Head of caudate nucleus (tissue), 42 donors: ENCODE data around the gene FAM187B.

Source experiments
- DNase-seq, 42 donors: peaks; one replicate each; pipeline versions ENCODE4 v3.0.0 to v3.0.0-alpha.2; 2020 to 2021; ENCODE audit warnings: mixed read lengths in 7 of 42
- intact Hi-C: fragments of 100-400 bp; cut with DNase I; formaldehyde crosslinking; loops from one replicate; pipeline ENCODE4 v1.15.0; 2022

FAM187B gene

DNA sequence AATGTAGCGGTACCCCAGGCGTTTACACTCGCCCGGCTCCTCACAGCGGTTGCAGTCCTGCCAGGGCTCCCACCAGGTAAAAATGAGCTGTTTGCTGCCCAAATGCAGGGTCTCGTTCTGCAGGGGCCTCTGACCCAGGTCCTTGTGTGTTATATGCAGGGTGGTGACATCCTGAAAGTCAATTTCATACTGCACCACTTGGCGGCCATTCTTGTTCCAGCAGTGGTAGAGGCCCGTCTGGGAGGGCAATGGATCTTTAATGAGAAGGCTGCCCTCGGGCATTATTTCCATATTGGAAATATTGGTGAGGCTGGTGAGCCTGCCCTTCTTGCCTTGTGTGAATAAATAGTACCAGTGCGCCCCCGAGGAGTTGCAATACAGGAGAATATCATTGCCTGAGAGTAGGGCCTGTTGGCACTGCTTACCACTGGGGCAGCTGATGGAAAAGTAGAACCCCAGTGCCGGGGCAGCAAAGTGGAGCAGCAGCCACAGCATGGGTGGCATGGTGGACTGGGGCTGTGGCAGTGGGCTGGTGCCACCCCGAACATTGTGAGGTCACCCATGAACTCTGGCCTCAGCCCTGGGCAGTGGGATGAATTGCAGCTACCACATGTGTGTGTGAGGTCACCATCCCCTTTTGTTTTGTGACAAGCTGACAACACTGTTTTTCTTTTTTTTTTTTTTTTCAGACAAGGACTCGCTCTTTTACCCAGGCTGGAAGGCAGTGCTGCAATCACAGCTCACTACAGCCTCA lies at the start of gene FAM187B:
FAM187B (minus strand) TSS at position 563 of the 754 bp plus-strand sequence; CDS start at position 504, 59 bp downstream.
- peak in 34 of 42 donors; percentile 14 to 82 (median 54) for DNase-seq
- intact Hi-C loops = no loop called here

DNA sequence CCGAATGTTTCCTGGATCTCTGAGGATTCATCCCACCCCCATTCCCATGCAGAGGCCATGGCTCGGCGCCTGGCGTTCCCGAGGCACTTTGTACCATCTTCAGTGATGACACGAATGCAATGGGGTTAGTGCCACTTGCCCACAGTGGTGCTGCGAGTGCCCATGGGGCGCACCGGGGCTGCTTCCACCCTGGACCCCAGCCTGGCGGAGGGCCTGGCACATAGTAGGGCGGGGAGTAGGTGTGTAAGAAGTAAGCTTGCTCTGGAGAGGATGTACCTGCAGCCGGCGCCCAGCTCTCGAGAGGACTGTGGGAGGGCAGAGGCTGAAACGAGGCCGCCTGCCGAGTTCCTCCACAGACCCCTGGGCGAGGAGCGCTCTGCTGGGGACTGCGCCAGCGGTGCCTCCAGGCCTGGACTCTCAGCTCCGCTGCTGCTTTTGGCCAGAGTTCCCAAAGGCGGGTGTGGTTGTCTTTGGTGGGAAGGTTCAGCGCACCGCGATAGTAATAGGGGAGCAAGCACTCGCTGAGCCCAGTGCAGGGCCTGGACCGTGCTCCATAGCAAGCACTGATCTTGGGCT lies 48.3 kb upstream of the FAM187B start:
- intact Hi-C loops = no loop called here

DNA sequence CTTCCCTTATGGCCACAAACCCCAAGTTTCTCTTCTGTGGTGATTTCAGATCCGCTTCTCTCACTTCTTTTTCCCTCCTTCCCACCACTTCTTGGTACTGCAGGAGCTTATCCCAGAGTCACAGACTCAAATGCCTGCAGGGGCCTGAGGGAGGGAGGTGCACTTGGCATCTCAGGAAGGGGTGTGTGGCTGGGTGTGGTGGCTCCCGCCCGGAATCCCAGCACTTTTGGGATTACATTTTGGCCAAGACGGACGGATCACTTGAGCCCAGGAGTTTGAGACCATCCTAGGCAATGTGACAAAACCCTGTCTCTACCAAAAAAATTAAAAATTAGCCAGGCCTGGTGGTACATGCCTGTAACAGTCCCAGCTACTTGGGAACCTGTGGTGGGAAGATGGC lies 45.8 kb upstream of the FAM187B start:
- intact Hi-C loops = no loop called here

More for the DNA sequence above, 48.3 kb upstream of the FAM187B start:
- no peak for DNase-seq

DNA sequence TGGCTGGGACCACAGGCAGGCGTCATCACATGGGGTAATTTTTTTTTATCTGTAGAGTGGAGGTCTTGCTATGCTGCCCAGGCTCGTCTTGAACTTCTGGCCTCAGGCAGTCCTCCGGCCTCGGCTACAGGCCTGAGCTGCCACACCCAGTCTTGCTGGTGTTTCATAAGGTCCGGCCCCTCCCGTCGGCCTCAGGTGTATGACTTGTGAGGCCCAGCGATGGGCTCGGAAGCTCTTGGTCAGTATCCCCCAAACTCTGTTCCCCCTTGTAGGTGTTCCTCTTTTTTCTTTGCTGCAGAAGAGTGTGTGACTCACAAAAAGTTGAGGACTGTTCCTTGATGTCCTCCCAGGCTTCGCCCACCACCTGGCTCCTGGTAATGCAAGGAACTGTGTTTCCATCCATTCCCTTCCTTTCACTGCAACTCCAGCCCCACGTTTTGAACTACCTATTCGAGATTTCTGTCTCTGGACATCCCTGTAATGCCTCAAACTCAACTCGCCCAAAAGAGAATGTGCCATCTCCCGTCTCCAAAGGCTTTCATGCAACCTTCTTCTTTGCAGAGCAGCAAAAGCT lies 45.2 kb upstream of the FAM187B start:
- DNase-seq = no peak
- intact Hi-C loops = no loop called here

More for the DNA sequence above, 45.8 kb upstream of the FAM187B start:
- no peak for DNase-seq

DNA sequence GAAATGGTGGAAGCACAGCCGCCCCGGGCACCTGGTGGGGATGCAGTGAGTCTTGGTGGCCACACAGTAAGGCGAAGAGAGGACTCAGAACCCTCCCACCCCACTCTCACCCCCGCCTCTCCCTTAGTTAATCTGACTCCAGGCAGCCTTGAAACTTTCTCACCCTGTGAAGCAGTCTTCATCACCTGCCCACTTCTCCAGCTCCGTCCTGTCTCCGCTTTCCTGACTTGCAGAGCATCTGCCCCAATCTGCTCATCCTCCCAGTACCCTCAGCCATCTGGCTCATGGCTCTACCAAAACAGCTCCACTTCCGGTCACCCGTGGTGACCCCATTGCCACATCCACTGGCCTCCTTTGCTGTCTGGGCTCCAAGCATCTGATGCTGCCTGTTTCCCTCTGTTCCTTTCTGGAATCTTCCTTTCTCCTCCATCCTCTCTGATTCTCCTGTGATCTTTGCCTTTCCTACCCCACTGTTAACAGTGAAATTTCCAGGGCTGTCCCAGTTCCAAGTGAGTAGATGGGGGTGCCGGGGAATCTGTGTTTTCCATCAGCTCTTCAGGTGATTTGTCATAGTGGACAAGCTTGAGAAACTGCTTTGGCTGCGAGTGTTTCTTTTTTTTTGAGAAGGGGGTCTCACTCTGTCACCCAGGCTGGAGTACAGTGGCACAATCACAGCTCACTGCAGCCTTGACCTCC lies 44.6 kb upstream of the FAM187B start:
- intact Hi-C loops = no loop called here
- DNase-seq = no peak

DNA sequence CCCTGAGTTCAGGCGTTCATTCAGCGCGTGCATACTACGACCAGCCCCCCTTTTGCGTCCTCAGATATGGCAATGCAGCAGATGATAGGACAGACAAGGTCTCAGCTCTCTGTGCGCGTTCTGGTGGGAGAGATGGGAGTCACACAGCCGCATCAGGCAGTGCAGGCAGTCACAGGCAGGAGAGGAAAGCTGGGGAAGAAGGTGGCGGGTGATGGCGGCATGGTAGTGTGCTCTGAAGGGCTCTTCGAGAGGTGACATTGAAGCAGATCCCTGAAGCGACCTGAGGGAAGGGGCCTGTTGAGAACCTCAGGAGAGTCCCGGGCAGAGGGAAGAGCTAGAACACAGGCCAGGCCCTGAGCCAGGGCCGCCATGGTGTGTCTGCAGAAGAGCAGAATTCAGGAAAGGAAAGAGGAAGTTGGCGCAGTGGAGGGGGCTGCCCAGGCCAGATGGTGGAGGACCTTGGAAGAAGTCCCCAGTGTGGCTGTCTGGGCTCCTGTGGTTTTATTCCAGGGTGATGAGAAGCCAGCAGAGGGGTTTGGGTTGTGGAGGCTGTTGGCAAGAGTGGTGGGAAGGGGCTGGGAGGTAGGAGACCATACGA lies 43.7 kb upstream of the FAM187B start:
- peak in 2 of 42 donors; percentile 48 to 61 for DNase-seq
- intact Hi-C loops = no loop called here

DNA sequence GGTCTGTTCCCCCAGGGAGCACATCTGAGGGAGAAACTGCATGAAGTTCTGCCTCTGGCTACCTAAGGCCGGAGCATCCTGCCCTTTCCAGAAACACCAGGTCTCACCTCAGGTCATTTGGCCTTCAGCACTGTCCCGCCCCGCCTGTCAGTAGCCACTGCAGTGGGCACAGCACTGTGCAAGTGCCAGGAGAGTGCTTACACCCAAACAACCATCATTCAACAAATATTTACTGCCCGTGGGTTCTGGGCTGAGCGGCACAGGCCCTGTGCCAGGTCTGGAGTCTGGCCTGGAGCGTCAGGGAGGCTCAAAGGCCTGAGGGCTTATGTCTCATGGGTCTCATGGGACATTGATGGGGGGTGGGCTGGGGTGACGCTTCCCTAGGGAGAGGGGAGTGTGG lies 43.0 kb upstream of the FAM187B start:
- no peak for DNase-seq
- intact Hi-C loops = no loop called here

DNA sequence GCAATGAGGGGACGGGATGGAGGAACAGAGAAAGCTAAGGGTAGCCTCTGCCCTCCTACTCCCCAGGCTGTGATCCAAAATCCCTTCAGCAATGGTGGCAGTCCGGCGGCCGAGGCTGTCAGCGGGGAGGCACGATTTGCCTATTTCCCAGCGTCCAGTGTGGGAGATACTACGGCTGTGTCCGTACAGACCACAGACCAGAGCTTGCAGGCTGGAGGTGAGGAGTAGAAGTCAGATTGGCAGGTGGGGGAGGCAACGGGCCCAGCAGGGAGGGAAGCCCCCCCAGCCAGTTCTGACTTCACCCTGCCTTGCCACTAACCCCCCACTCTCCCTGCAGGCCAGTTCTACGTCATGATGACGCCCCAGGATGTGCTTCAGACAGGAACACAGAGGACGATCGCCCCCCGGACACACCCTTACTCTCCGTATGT lies 41.9 kb upstream of the FAM187B start:
- DNase-seq = no peak
- intact Hi-C loops = no loop called here

DNA sequence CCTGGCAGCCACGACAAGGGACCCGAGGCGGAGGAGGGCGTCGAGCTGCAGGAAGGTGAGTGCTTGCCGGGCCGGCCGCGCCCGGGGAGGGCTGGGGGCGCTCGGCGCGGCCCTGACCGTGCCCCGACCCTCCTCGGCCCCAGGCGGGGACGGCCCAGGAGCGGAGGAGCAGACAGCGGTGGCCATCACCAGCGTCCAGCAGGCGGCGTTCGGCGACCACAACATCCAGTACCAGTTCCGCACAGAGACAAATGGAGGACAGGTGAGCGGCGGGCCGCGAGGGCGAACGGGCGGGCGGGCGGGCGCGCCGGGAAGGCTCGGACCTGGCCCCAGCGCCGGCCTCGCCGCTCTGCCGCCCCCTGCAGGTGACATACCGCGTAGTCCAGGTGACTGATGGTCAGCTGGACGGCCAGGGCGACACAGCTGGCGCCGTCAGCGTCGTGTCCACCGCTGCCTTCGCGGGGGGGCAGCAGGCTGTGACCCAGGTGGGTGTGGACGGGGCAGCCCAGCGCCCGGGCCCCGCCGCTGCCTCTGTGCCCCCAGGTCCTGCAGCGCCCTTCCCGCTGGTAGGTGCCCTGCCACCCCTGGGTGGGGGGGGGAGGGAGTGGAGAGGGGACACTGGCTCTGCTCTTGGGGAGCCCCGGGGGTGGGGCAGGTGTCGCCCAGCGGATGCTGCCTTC lies 41.0 kb upstream of the FAM187B start:
- peak; percentile 81 to 96 (median 90) for DNase-seq
- intact Hi-C loops = loop anchor here (5.0 kb wide), 1 partner anchor 127 kb away; the partner anchor contains the start of gene FXYD7

DNA sequence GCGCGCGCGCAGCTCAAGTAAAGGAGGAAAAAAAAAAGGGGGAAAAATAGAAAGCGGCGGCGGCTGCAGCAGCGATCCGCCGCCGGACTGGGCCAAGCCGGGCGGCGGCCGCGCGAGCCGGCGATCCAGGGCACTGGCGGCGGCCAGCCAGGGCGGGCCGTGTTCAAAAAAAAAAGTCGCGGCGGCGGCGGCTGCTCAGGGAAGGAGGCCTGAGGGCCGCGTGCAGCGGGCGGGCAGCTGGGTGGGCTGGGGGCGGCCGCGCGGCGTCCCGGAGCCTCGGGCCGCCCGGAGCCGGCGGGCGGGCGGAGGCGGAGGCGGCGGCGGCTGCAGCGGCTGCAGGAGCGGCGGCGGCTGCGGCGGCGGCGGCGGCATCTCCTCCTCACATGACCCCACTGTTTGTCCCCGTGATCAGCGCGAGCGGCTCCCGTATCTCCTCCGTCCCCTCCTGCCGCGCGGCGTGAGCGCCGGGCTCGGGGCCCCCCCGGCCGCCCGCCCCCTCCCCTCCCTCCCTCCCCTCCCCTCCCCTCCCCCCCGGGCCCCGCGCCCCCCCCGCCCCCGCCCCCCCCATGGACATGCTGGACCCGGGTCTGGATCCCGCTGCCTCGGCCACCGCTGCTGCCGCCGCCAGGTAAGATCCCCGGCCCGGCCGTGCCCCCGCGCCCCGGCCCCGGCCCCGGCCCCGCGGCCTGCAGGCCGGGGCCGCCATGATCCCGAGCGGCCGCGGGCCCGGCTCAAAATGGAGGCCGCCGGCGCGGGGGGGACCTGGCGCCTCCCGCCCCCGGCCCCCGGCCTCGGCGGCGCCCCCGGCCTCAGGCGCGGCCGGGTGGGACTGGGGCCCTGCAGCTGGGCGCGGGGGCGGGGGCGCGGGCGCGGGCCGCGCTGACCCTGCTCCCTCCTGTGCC lies 40.2 kb upstream of the FAM187B start, which contains the start of gene USF2:
USF2 (plus strand) TSS at position 427 of the 902 bp plus-strand sequence; CDS start at position 567, 140 bp downstream.
- DNase-seq = peak; percentile 67 to 95 (median 87)
- intact Hi-C loops = loop anchor here (5.0 kb wide), 1 partner anchor 126 kb away; the partner anchor contains the start of gene FXYD7

DNA sequence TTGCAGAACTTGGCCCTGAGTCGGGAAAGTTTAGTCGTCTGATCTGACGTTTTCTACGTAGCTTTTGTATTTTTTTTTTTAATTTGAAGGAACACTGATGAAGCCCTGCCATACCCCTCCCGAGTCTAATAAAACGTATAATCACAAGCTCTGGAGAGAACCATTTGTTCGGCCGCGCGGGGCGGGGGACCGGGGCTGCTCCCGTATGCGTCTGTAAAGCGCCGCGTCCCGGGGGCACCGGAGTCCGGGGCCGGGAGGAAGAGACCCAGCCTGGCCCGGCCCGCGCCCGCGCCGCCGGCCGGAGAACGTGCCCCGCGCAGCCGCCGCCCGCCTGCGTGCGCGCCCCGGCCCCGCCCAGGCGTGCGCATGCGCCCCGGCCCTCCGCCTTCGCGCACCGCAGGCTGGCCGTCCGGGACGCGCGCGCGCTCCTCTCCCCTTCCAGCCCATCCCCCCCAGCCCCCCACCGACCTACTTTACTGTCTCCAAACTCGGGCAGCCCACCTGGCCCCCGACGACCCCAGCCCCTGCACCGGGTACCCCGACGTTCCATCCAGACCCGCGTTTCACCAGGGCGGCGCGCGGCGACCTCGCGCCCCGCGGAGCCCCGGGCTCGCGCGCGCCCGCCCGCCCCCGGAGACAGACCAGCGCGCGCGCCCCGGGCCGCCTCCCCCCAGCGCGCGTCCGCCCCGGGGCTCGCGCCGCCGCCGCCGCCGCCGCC lies 39.4 kb upstream of the FAM187B start:
- intact Hi-C loops = loop anchor here (5.0 kb wide), 1 partner anchor 126 kb away; the partner anchor contains the start of gene FXYD7
- DNase-seq = peak in 38 of 42 donors; percentile 31 to 88 (median 74)

DNA sequence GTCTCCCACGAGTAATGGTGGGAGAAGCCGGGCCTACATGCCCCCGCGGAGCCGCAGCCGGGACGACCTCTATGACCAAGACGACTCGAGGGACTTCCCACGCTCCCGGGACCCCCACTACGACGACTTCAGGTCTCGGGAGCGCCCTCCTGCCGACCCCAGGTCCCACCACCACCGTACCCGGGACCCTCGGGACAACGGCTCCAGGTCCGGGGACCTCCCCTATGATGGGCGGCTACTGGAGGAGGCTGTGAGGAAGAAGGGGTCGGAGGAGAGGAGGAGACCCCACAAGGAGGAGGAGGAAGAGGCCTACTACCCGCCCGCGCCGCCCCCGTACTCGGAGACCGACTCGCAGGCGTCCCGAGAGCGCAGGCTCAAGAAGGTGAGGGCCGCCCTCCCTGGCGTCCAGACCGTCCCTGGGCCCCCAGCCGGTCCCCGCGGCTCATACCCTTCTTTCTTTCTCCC lies 38.8 kb upstream of the FAM187B start:
- peak in 27 of 42 donors; percentile 28 to 75 (median 57) for DNase-seq
- intact Hi-C loops = loop anchor here (5.0 kb wide), 1 partner anchor 125 kb away; the partner anchor contains the start of gene FXYD7

DNA sequence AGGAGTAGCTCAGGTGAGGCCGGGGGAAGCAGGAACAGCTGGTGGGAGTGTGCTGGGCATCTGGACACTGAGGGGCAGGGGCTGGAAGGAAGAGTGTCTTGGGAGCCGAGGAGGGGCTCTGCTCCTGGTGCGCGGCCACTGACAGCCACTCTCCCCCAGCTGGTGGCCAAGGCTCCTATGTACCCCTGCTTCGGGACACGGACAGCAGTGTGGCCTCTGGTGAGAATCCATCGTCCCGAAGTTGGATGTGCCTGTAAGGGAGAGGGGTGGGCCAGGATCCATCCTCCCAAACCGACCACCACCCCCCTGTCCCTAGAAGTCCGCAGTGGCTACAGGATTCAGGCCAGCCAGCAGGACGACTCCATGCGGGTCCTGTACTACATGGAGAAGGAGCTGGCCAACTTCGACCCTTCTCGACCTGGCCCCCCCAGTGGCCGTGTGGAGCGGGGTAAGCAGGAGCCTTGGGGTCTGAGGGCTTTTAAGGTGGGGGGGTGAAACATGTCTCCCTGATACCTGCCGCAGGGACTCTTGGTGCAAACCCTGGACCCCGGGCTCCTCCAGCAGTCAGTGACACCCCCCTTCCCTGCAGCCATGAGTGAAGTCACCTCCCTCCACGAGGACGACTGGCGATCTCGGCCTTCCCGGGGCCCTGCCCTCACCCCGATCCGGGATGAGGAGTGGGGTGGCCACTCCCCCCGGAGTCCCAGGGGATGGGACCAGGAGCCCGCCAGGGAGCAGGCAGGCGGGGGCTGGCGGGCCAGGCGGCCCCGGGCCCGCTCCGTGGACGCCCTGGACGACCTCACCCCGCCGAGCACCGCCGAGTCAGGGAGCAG lies 38.2 kb upstream of the FAM187B start:
- DNase-seq = peak in 16 of 42 donors; percentile 8 to 52 (median 17)
- intact Hi-C loops = loop anchor here (5.0 kb wide), 1 partner anchor 124 kb away; the partner anchor contains the start of gene FXYD7

DNA sequence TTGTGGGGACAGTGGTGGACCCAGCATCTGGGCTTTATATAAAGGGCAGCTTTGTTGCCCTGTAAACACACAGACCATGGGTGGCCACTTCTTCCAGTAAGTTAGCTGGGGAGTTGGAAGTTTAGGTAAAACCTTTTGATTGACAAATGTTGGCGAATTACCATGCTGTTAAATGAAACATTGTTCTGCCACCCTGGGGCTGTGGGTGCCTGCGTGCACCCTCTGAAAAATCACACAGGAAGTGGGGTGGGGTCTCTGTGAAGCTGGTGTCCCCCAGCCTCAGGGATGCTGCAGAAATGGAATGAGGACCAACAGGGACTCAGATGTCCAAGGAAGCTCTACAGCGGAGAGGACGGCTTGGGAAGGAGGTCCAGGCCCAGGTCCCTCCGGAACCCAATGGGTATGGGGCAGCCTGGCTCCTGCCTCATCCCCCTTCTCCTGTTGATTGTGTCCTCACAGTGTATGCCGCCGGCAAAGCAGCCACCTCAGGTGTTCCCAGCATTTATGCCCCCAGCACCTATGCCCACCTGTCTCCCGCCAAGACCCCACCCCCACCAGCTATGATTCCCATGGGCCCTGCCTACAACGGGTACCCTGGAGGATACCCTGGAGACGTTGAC lies 37.5 kb upstream of the FAM187B start:
- intact Hi-C loops = loop anchor here (5.0 kb wide), 1 partner anchor 124 kb away; the partner anchor contains the start of gene FXYD7
- DNase-seq = peak in 17 of 42 donors; percentile 3 to 43 (median 14)
